NCI-H774 (cell line): ENCODE data around the gene GGTLC2.
"Not testable (repeated sequence)": the region's sequence is repeated elsewhere in the genome, so short reads cannot be mapped to it uniquely, and the experiment has no call there.

Experiments used
- DNase-seq: peaks from one replicate; lab custom pipeline; 2025; lab: John Stamatoyannopoulos, UW

Gene GGTLC2

GRCh38 chr22:22644314-22644713 is at the start of gene GGTLC2:
GGTLC2 (plus strand) TSS chr22:22644614; CDS start chr22:22646346, 1,732 bp downstream.
- DNase-seq, result not testable (repeated sequence)

GRCh38 chr22:22595001-22595835 is 49.2 kb upstream of the GGTLC2 start:
- no peak for DNase-seq

GRCh38 chr22:22598144-22598543 is 46.3 kb upstream of the GGTLC2 start:
- no peak for DNase-seq

GRCh38 chr22:22599248-22599647 is 45.2 kb upstream of the GGTLC2 start:
- DNase-seq, result no peak

GRCh38 chr22:22600531-22601261 is 43.7 kb upstream of the GGTLC2 start:
- no peak for DNase-seq

- no peak for DNase-seq
Measured at GRCh38 chr22:22603470-22603947, 40.9 kb upstream of the GGTLC2 start.

- no peak for DNase-seq
Measured at GRCh38 chr22:22604326-22605073, 39.9 kb upstream of the GGTLC2 start.

- DNase-seq, result no peak
Measured at GRCh38 chr22:22605074-22605404, 39.4 kb upstream of the GGTLC2 start.

GRCh38 chr22:22608022-22608421 is 36.4 kb upstream of the GGTLC2 start:
- DNase-seq, result not testable (repeated sequence)

- DNase-seq, result no peak
Measured at GRCh38 chr22:22609291-22609690, 35.1 kb upstream of the GGTLC2 start.

GRCh38 chr22:22612516-22612915 is 31.9 kb upstream of the GGTLC2 start:
- DNase-seq, result no peak

GRCh38 chr22:22614065-22614464 is 30.3 kb upstream of the GGTLC2 start:
- no peak for DNase-seq

- DNase-seq, result no peak
Measured at GRCh38 chr22:22616636-22617035, 27.8 kb upstream of the GGTLC2 start.

- no peak for DNase-seq
Measured at GRCh38 chr22:22618448-22618847, 26.0 kb upstream of the GGTLC2 start.

- no peak for DNase-seq
Measured at GRCh38 chr22:22618923-22619322, 25.5 kb upstream of the GGTLC2 start.

- DNase-seq, result no peak
Measured at GRCh38 chr22:22619765-22620414, 24.5 kb upstream of the GGTLC2 start.

GRCh38 chr22:22628546-22629495 is 15.6 kb upstream of the GGTLC2 start:
- DNase-seq, result not testable (repeated sequence)

- not testable (repeated sequence) for DNase-seq
Measured at GRCh38 chr22:22631223-22631652, 13.2 kb upstream of the GGTLC2 start.

- not testable (repeated sequence) for DNase-seq
Measured at GRCh38 chr22:22632226-22632625, 12.2 kb upstream of the GGTLC2 start.

GRCh38 chr22:22633533-22633932 is 10.9 kb upstream of the GGTLC2 start:
- DNase-seq, result not testable (repeated sequence)

GRCh38 chr22:22636260-22636659 is 8.2 kb upstream of the GGTLC2 start:
- DNase-seq, result not testable (repeated sequence)
